CD4-positive, alpha-beta T cell treated with Interleukin-17A for 4 hours (primary cell): ENCODE data around the gene C1orf105.

ENCODE experiments used
- DNase-seq: peaks from one replicate; pipeline ENCODE4 v3.0.0-alpha.2; 2020; ENCODE audit warnings: mixed read lengths

The C1orf105 gene

DNA sequence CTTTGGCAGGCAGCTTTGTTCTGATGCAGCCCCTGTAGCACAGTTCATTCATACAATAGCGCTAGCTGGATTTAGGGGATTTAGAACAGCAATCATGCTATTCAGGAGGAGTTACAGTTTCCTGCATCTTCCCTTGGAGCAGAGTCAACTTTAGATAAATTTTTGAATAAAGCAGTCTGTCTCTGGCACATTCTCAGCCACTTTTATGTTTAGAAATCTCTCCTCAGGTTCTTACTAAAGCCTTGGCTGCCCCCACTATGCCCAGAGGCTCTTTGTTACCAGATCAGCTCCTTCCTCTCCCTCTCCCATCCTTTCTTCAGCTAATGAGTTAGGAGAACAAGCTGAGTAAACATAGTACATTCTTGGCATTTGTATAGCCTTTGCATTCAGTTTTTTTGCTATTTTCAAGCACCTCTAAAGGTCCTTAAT lies 40.4 kb downstream of the C1orf105 start:
- DNase-seq = no peak

DNA sequence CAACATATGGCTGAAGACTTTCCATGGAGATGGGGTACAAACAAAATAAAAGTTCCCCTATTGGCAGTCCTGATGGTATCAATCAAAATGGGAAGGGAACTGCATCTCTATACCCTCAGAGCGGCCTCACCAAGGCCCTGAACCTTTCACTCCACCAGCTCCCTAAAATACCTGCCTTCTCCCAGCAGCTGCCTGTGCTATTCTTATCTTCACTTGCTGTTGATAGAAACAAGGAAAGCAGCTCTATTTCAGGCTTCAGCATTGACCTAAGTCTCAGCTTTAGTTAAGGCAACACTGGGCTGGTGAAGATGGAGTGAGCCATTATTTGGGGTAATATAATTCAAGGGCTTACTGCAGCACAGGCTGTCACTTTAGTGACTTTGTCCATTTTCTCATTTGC lies 45.1 kb downstream of the C1orf105 start:
- DNase-seq = no peak

GRCh38 chr1:172466795-172467407 lies 46.4 kb downstream of the C1orf105 start:
- DNase-seq = no peak

- DNase-seq = no peak
These were observed 47.0 kb downstream of the C1orf105 start for GRCh38 chr1:172467446-172467845.

GRCh38 chr1:172468296-172468695 lies 47.8 kb downstream of the C1orf105 start:
- no peak for DNase-seq

- no peak for DNase-seq
These were observed 49.2 kb downstream of the C1orf105 start for GRCh38 chr1:172469717-172470116.

DNA sequence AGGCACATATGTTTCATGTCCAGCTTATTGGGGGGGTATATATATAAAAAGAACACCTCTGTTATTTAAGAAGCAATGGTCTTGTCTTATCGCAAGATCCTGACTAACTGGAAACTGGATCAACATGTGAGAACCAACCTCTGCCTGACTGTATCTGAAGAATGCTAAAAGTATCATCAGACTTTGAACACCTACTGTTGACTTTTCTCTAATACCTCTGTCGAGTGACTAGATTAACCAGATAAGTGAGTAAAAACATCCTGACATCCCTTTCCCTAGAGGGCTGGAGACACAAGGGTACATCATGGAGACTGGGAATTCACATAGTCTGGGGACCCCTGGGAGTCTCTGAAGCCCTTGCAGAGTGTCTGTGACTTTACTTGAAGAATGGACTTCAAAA lies 49.7 kb downstream of the C1orf105 start:
- DNase-seq = no peak

- DNase-seq = no peak
These were observed 51.2 kb downstream of the C1orf105 start for GRCh38 chr1:172471666-172472065.

- DNase-seq = no peak
These were observed 52.0 kb downstream of the C1orf105 start for GRCh38 chr1:172472495-172472894.

- DNase-seq = no peak
These were observed 52.8 kb downstream of the C1orf105 start for GRCh38 chr1:172473302-172473701.

DNA sequence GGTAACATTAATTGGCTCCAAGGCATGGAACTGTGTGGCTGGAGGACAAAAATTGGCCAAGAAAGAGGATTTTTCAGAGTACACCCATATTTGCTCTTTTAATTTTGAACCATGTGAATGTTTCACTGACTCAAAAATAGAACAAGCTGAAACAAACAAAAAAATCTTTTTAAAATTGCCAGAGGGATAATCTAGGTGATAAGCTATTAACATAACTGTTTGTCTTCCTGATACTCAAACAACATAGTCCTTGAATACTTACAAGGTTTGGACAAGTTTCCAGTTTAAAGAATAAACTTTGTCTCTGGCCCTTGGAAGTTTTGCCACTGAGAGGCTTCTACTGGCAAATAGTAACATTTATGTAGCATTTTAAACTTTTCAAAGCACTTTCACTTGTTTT lies 53.4 kb downstream of the C1orf105 start:
- DNase-seq = no peak

DNA sequence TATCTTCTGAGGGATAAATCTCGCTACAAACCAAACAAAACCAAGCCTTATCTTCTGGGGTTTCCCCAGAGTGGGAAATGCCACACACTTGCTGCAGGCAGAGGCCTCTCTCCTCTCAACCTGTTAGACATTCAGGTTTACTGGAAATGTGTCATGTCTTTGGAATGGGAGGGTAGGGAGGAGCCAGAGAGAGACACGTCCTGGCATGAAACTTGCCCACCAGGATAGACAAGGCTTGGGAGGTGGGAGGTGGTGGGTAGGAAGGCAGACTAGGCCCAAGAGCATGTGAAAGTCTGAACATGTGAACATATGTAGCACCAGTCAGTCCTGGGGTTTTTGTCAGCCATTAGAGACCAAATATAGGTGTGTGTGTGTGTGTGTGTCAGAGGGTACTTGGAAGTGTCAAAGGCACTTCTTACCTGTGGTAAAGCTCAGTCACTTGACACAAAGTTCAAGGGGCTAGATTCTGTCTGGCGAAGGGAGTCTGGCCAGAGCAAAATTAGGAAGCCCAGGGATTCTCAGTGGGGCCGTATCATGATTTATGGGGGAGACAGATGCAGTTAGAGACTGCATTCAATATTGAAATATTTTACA lies 55.8 kb downstream of the C1orf105 start:
- DNase-seq = no peak

DNA sequence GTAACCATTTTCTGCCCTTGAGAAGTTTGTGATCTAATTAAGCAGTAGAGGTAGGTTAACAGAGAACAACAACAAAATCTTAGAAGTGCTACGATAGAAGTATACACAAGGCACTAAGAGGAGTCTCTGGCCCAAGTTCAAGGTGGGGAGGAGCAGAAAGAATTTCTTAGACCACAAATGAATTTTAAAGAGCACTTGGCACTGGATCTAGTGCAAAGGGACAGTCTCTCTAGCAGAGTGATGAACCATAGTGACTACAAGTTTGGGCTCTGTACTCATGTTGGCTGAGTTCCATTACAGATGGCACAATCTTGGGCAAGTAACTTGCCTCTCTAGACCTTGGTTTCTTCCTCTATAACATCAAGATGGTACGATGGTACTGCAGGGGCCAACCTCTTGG lies 56.7 kb downstream of the C1orf105 start:
- DNase-seq = no peak

DNA sequence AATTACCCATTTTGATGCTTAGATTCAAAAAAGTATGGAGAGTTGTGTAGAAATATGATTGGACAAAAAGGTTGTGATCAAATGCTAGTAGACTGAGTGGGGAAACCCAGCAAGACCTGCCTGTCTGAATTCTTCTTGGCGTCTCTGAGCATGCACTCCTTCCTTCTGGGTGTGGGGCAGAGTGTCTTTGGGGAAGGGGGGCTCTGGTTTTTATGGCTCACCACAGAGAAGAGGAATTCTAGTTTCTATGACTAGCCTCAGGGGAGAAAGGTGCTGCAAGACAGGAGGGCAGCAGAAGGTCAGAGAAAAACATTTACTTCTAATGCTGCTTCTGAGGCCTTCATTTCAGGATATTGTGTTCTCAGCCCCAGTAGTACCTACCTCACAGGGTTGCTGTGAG lies 57.3 kb downstream of the C1orf105 start:
- DNase-seq = no peak

- no peak for DNase-seq
These were observed 58.0 kb downstream of the C1orf105 start for GRCh38 chr1:172478485-172478884.

- no peak for DNase-seq
These were observed 59.9 kb downstream of the C1orf105 start for GRCh38 chr1:172480431-172480830.

- DNase-seq = no peak
These were observed 61.6 kb downstream of the C1orf105 start for GRCh38 chr1:172482044-172482443.

DNA sequence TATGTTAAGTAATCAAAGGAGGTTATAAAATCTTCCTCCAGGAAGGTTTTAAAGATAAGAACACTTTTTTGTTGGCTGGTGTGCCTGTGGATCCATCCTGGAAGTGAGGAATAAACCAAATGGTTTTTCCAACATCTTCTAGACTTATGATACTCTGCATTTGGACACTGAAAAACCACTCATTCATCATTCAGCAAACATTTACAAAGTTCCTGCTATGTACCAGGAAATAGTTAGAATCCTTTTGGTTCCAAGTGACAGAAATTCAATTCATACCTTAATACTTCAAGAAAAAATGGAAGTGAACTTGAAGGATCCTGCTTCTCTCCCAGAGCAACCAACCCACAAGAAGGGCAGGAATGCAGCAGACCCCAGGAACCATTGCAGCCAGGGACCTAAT lies 63.0 kb downstream of the C1orf105 start:
- DNase-seq = no peak

DNA sequence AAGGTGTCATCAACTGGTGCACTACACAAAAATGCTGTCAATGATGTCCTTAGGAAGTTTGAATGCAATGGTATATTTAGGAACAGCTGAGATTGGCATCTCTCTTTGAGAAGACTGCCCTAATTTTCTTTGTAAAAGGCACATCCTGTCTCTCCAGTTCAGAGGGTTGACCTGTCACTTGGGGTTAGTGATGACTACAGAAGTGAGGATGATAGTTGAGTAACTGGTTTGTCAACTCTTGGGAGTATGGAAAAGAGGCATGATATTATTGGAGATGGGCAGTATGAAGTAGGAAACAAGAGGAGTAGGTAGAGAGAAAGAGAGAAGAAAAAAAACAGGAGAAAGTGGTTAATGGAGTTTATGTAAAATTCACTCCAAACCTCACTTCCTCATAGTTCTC lies 63.8 kb downstream of the C1orf105 start:
- no peak for DNase-seq

DNA sequence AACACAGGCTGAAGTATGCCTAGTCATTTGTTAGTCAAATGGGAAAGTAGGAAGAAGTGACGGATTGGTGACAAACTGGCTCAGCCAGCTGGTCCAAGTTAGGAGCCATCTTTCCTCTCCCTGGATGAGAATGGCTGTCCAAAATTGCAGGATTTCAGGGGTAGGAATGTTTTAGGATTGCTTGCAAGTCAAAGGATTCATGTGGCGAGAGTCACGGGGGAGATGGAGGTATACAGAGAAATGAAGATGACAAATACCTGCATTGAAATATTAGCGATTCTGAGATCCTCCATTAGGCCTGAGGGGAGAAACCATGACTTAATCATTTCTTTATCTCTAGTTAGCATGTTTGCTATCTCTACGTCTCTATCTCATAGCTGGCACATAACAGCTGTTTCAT lies 65.1 kb downstream of the C1orf105 start:
- no peak for DNase-seq

DNA sequence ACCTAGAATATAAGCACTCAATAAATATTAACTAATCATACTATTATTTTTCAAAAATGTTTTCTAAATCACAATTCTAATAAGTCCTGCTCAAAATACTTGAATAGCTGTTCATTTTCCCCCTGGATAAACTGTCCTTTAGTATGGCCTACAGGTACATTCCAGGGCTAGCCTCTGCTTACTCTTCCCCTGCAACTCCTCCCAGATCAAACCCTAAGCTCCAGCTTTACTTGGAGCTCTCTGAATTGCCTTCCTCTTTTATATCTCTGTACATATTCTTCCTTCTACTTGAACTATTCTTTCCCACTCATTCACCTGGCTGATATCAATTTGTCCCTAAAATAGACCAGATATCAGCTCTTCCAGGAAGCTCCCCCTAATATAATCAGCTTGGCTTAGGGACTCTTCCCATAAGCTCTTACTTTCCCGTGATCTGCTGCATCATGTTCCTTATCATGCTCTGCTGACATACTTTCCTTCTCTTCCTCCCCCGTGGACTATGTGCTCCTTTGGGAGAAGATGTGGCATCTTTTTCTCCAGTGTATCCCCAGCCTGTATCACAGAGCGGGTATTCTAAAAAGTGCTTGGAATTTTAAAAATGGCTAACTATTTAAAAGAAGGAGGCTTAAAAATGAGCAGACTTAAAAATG lies 66.4 kb downstream of the C1orf105 start:
- no peak for DNase-seq

GRCh38 chr1:172487550-172487949 lies 67.1 kb downstream of the C1orf105 start:
- DNase-seq = peak; percentile 28

DNA sequence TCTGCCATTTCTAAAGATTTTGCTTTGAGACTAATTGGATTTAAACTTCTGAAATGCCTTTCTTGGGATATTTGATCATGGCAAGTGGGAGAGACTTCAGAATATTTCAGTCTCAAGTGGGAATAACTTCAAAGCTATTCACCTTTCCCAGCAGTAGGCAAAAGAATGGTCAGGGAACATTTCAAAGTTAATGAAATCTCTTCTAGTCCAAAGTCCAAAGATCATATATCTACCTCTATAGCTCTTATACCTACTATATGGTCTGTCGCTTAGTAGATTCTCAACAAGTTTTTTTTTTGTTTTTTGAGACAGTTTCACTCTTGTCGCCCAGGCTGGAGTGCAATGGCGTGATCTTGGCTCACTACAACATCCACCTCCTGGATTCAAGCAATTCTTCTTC lies 67.9 kb downstream of the C1orf105 start:
- no peak for DNase-seq

DNA sequence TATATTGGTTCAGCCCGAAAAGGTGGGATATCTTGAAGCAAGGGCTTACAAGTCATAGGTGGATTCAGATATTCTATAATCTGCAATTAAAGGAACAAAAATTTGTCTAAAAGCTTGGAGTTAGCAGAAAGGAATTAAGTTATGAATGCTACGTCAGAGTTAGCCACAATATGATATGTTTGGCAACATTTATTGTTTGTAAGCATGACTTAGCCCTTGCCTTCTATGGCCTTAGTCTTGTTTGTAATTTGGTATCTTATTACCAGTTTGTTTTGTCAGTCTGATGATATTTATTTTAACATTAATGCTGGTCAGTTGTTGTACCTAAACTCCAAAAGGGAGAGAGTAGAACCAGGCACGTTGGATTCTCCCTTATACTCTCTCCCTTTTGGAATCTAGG lies 69.4 kb downstream of the C1orf105 start:
- DNase-seq = no peak

DNA sequence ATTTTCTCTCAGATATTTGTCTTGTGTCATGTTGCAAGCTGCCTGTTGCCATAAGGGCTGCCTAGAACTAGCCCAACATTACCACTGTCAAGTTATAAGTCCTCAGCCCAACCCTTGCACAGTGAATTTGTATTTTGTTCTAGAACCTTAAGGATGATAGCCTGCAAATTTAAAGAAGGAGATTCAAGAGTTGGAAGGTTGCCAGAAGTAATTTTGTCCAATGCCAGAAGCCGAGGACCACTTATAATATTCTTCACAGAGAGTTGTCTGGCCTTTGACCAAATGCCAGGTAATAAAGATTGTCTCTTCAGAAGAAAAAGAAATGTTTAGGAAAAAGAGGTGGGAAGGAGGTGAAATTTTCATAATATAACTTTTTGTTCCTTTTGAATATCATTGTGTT lies 71.9 kb downstream of the C1orf105 start:
- DNase-seq = no peak
